ENCODE measurements around the gene MIPOL1.

GRCh38 chr14:37553935-37554550 is 356.3 kb downstream of the MIPOL1 start:
- TF ChIP-seq, protein P1, sequence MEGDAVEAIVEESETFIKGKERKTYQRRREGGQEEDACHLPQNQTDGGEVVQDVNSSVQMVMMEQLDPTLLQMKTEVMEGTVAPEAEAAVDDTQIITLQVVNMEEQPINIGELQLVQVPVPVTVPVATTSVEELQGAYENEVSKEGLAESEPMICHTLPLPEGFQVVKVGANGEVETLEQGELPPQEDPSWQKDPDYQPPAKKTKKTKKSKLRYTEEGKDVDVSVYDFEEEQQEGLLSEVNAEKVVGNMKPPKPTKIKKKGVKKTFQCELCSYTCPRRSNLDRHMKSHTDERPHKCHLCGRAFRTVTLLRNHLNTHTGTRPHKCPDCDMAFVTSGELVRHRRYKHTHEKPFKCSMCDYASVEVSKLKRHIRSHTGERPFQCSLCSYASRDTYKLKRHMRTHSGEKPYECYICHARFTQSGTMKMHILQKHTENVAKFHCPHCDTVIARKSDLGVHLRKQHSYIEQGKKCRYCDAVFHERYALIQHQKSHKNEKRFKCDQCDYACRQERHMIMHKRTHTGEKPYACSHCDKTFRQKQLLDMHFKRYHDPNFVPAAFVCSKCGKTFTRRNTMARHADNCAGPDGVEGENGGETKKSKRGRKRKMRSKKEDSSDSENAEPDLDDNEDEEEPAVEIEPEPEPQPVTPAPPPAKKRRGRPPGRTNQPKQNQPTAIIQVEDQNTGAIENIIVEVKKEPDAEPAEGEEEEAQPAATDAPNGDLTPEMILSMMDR (IDR thresholded peaks at IDR 0.05) = no peak
- TF ChIP-seq POLR2A (IDR thresholded peaks at IDR 0.05) = no peak
